K562 (cell line): ENCODE results near the gene AUNIP. TPM values are rescaled to one million over a fixed set of nuclear protein-coding genes. Genes with fewer than 3 reads are reported as not detected.

Source experiments
- ATAC-seq: fragments of 200-7000 bp; cut with Tn5 transposase; 3 replicates; pipeline ENCODE4 v1.9.1; 2020; ENCODE audit warnings: moderate library complexity
- BruUV-seq: library from RNA; stranded (reverse); fragments of 400-500 nt; replicated peaks from 2 replicates; lab custom pipeline; 2021; lab: Mats Ljungman, UMichigan
- CTCF ChIA-PET: fragments of 300-600 bp; formaldehyde crosslinking; extraction: SDS; loops from one replicate; lab custom pipeline; 2021; ENCODE audit warnings: low intra/inter-chr PET ratio; lab: Yijun Ruan, JAX
- POLR2A ChIA-PET: fragments of 300-600, 350-650 bp; sonication (Branson Sonifier 250); formaldehyde crosslinking; extraction: SDS; loops from one replicate; lab custom pipeline; 2021; ENCODE audit warnings: antibody characterized with exemption, inconsistent platforms; lab: Yijun Ruan, JAX
- DNase-seq, 4 experiments: peaks; one replicate each; pipeline versions ENCODE4 v3.0.0 to v3.0.0-alpha.2; 2011 to 2018; ENCODE audit warnings: low spot score in 3 of 4, mixed read lengths in 3 of 4; ENCODE audit errors: extremely low read depth in 1 of 4
- FAIRE-seq: peaks from 2 replicates; lab custom pipeline; 2011; peaks lifted over from hg19 to GRCh38; lab: Jason Lieb, UNC
- H2AFZ ChIP-seq: 2 replicates; pipeline ENCODE4 v1.6.0; 2011; ENCODE audit warnings: low read depth, low read length, control low read depth, inconsistent platforms
- H3K27ac ChIP-seq: fragments of 200-600 bp; 3 replicates; pipeline ENCODE4 v1.8.0; 2011; ENCODE audit warnings: low read depth, mild to moderate bottlenecking, control low read depth, inconsistent platforms, low read length, moderate library complexity, mixed read lengths; ENCODE audit errors: extremely low read depth
- H3K27me3 ChIP-seq, 2 experiments: fragments of 300-600 bp in 1 of 2; 2 replicates in 1 of 2; 3 replicates in 1 of 2; pipeline versions ENCODE4 v1.6.0 to v1.8.0; 2011; ENCODE audit warnings: inconsistent platforms in 2 of 2, low read length in 2 of 2, mild to moderate bottlenecking in 1 of 2, mixed read lengths in 1 of 2, moderate library complexity in 1 of 2; ENCODE audit not compliant: control insufficient read depth in 2 of 2, insufficient read depth in 2 of 2
- H3K36me3 ChIP-seq: fragments of 300-600 bp; 3 replicates; pipeline ENCODE4 v1.8.0; 2011; ENCODE audit warnings: mild to moderate bottlenecking, low read length, inconsistent platforms; ENCODE audit not compliant: control insufficient read depth, insufficient read depth
- H3K4me1 ChIP-seq, 2 experiments: fragments of 200-600 bp in 1 of 2; replicated peaks in 1 of 2; 2 replicates in 1 of 2; 3 replicates in 1 of 2; pipeline versions ENCODE4 v1.5.1 to v1.8.0; 2011; ENCODE audit warnings: inconsistent platforms in 2 of 2, low read length in 2 of 2, mild to moderate bottlenecking in 1 of 2, mixed read lengths in 1 of 2, moderate library complexity in 1 of 2; ENCODE audit not compliant: control insufficient read depth in 2 of 2, insufficient read depth in 2 of 2
- H3K4me2 ChIP-seq: 2 replicates; pipeline ENCODE4 v1.6.1; 2011; ENCODE audit warnings: low read length, control low read depth, inconsistent platforms, mixed read lengths; ENCODE audit not compliant: insufficient read depth
- H3K4me3 ChIP-seq: fragments of 200-600 bp; sonication (generic), shearing (Covaris generic); 2 replicates; pipeline ENCODE4 v1.5.1; 2016; ENCODE audit warnings: control low read depth, inconsistent platforms
- H3K79me2 ChIP-seq: fragments of 200-600 bp; 3 replicates; pipeline ENCODE4 v1.8.0; 2011; ENCODE audit warnings: low read length, inconsistent platforms; ENCODE audit not compliant: control insufficient read depth, insufficient read depth
- H3K9ac ChIP-seq, 2 experiments: 2 replicates each; pipeline versions ENCODE4 v1.6.0 to v1.6.1; 2011; ENCODE audit warnings: low read depth in 2 of 2, low read length in 2 of 2, control low read depth in 1 of 2, inconsistent platforms in 1 of 2, mild to moderate bottlenecking in 1 of 2, mixed read lengths in 1 of 2; ENCODE audit not compliant: insufficient read depth in 1 of 2
- H3K9me1 ChIP-seq: one replicate; pipeline ENCODE4 v1.6.0; 2011; ENCODE audit warnings: inconsistent platforms, mild to moderate bottlenecking, low read length, moderate library complexity; ENCODE audit not compliant: control insufficient read depth, insufficient read depth
- H3K9me3 ChIP-seq: replicated peaks from 2 replicates; pipeline ENCODE4 v1.5.1; 2011; ENCODE audit warnings: low read depth, low read length, inconsistent platforms; ENCODE audit not compliant: control insufficient read depth, insufficient read depth
- H4K20me1 ChIP-seq: replicated peaks from 2 replicates; pipeline ENCODE4 v1.6.1; 2011; ENCODE audit warnings: low read length, inconsistent platforms, mixed read lengths; ENCODE audit not compliant: control insufficient read depth, insufficient read depth
- DIDO1 ChIP-seq: fragments of 450-650 bp; IDR thresholded peaks from 2 replicates; pipeline ENCODE4 v1.6.1; 2016; ENCODE audit warnings: low read depth, missing biosample characterization, missing genetic modification characterization
- RAD21 ChIP-seq, 2 experiments: fragments of 250-450 bp in 1 of 2; fragments of 450-650 bp in 1 of 2; sonication (Bioruptor Pico) in 1 of 2; formaldehyde crosslinking in 1 of 2; IDR thresholded peaks in 1 of 2; conservative IDR thresholded peaks in 1 of 2; 2 replicates each; pipeline versions ENCODE4 v1.4.0 to v1.8.0; 2020 to 2022; ENCODE audit warnings: mild to moderate bottlenecking in 2 of 2, moderate library complexity in 1 of 2
- SMC3 ChIP-seq: conservative IDR thresholded peaks from 2 replicates; pipeline ENCODE4 v1.6.1; 2011; ENCODE audit warnings: low read depth, low read length, improper control_type of control experiment; ENCODE audit not compliant: insufficient read depth
- TBP ChIP-seq: optimal IDR thresholded peaks from 2 replicates; pipeline ENCODE3; 2011; ENCODE audit warnings: low read depth, low read length, improper control_type of control experiment
- U2AF2 ChIP-seq: fragments of 200-400 bp; formaldehyde crosslinking; optimal IDR thresholded peaks from 2 replicates; pipeline ENCODE3; 2017; ENCODE audit warnings: low read depth, mild to moderate bottlenecking, low read length
- WGBS: fragments of 100-300 bp; shearing (Covaris generic); methylation state at CpG from one replicate; pipeline ENCODE4 v1.1.6; 2016; ENCODE audit warnings: low coverage, mixed read lengths; ENCODE audit not compliant: insufficient coverage; ENCODE audit errors: missing lambda C conversion rate; 5-methylcytosine and 5-hydroxymethylcytosine counted together
- in situ Hi-C: fragments of 300-500 bp; cut with MboI; formaldehyde crosslinking; loops from 4 replicates; pipeline ENCODE4 v1.15.0; 2018; ENCODE audit warnings: inconsistent platforms, mixed read lengths
- intact Hi-C: fragments of 100-400 bp; cut with micrococcal nuclease; formaldehyde crosslinking; loops from 2 replicates; pipeline ENCODE4 v1.14.2; 2022
- polyA plus RNA-seq, 8 experiments: library from polyadenylated mRNA; depleted of rRNA in 4 of 8; stranded (reverse) in 5 of 8; unstranded in 3 of 8; fragments of >200 nt; fragmentation: Nextera tagmentation in 2 of 8; fragmentation: Illumina TruSeq in 1 of 8; extraction: Ambion mirVana in 2 of 8; extraction: Trizol in 1 of 8; gene quantifications; 2 replicates each; pipeline versions ENCODE4 v1.2.1 to v1.2.3, GENCODE V29; 2011 to 2014; ENCODE audit warnings: inconsistent platforms in 1 of 8, missing spikeins in 1 of 8
- total RNA-seq, 7 experiments: library from RNA; depleted of rRNA in 6 of 7; stranded (reverse); fragments of >200 nt in 6 of 7; fragmentation: Illumina TruSeq in 2 of 7; extraction: Trizol in 2 of 7; gene quantifications; 2 replicates each; pipeline versions ENCODE4 v1.2.1 to v1.2.3, GENCODE V29; 2011 to 2021; ENCODE audit warnings: low replicate concordance in 1 of 7
- TF ChIP-seq, protein P1 (sequence below), 3 experiments: IDR thresholded peaks in 2 of 3; conservative IDR thresholded peaks in 1 of 3; 2 replicates each; pipeline ENCODE4 v1.5.1; 2011 to 2012; ENCODE audit warnings: low read length in 3 of 3, mild to moderate bottlenecking in 3 of 3, control low read depth in 2 of 3, improper control_type of control experiment in 1 of 3, inconsistent platforms in 1 of 3, low read depth in 1 of 3, mixed read lengths in 1 of 3, moderate library complexity in 1 of 3; ENCODE audit not compliant: insufficient read depth in 2 of 3
- TF ChIP-seq, protein P2 (sequence below), 2 experiments: fragments of 450-650 bp; formaldehyde crosslinking in 1 of 2; IDR thresholded peaks; 2 replicates each; pipeline versions ENCODE4 v1.4.0 to v1.6.1; 2014 to 2020; ENCODE audit warnings: mild to moderate bottlenecking in 2 of 2, borderline replicate concordance in 1 of 2, low read depth in 1 of 2

The AUNIP gene
- total and polyA plus RNA-seq, 9 of the 15 experiments (the other 6 are each of a cell fraction or from before 2014, with no cell fraction given), result 12.1 to 53.8 (median 47.1) TPM

DNA sequence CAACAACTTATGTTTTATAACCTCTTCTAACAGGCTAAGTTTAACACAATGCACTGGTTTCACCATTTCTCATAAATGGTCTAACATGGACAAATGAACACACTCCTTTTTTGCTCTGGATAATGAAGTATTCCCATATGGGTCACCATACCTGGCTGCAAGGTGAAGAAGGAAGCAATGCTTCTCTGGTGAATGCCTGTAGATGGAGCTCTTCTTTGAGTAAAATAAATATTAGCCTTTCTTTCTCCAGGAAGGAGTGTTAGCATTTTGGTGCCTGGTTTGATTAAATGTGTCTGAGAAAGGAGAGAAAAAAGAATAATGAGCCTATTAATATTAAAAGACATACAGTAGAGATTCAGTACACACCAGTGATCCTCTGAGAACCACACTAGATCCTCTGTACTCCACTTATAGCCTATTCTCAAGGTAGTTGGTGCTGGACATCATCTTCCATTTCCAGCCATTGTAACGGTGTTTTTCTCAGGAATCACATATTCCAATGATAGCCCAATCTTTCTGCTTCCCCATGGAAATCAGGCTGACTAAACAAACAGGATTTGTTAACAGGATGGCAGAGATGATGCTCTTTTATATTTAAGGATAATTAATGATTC lies 21.9 kb downstream of the AUNIP start:
- 89% methylated on average over 1 of the region's 1 CpG for WGBS
- ChIA-PET POLR2A (interaction anchor here (0.7 to 1.2 kb wide), 3 partner anchors 9 to 310 kb away, joined by 3 to 6 read pairs (median 6); no protein-coding TSS in a partner anchor), CTCF (interaction anchor here (0.9 to 1.6 kb wide), 5 partner anchors 52 to 192 kb away, joined by 3 to 7 read pairs (median 6); no protein-coding TSS in a partner anchor)
- Histone ChIP-seq H3K4me3 (no peak overlapping the region), H3K9ac (no peak overlapping the region), H3K27me3 (no peaks in the 10 kb centered on the region), H3K4me2 (no peak overlapping the region), H3K27ac (no peak overlapping the region), H4K20me1 (peaks cover 10% of the 10 kb centered on the region; the same call in 1 of the 2 replicates), H3K9me1 (no peaks in the 10 kb centered on the region), H3K9me3 (no peaks in the 10 kb centered on the region), H3K79me2 (peaks cover 82% of the 10 kb centered on the region), H3K4me1 (peaks cover 9 to 10% of the 10 kb centered on the region in 2 experiments; a peak in 4 of 5 replicates), H3K36me3 (peaks cover 65% of the 10 kb centered on the region), H2AFZ (no peak overlapping the region)
- intact Hi-C loops, result loop anchor here (2.0 kb wide), 1 partner anchor 57 kb away; no protein-coding TSS in a partner anchor
- BruUV-seq, result no TSS peak
- FAIRE-seq (peak; percentile 23), ATAC-seq (peak; percentile 67), DNase-seq (no peak)
- in situ Hi-C loops, result no loop called here
- TF ChIP-seq SMC3 (0 out of 2 replicates have a peak, but pooled peaks have one; percentile 23), RAD21 (CRISPR knock-in tag; conservative IDR thresholded peaks at IDR 0.05 in 1 of 2, IDR thresholded peaks at IDR 0.05 in 1 of 2) (peak; percentile 31 to 66; a peak in 3 of 4 replicates), TBP (no peak), U2AF2 (no peak), DIDO1 (tag) (no peak)
- TF ChIP-seq, protein P1, sequence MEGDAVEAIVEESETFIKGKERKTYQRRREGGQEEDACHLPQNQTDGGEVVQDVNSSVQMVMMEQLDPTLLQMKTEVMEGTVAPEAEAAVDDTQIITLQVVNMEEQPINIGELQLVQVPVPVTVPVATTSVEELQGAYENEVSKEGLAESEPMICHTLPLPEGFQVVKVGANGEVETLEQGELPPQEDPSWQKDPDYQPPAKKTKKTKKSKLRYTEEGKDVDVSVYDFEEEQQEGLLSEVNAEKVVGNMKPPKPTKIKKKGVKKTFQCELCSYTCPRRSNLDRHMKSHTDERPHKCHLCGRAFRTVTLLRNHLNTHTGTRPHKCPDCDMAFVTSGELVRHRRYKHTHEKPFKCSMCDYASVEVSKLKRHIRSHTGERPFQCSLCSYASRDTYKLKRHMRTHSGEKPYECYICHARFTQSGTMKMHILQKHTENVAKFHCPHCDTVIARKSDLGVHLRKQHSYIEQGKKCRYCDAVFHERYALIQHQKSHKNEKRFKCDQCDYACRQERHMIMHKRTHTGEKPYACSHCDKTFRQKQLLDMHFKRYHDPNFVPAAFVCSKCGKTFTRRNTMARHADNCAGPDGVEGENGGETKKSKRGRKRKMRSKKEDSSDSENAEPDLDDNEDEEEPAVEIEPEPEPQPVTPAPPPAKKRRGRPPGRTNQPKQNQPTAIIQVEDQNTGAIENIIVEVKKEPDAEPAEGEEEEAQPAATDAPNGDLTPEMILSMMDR (IDR thresholded peaks at IDR 0.05 in 2 of 3, conservative IDR thresholded peaks at IDR 0.05 in 1 of 3; ENCODE audit: insufficient read depth in 2 of 3, low read depth in 1 of 3, low read length in 3 of 3), result peak; percentile 31 to 62 (median 51); a peak in 4 of 6 replicates
- TF ChIP-seq, protein P2, sequence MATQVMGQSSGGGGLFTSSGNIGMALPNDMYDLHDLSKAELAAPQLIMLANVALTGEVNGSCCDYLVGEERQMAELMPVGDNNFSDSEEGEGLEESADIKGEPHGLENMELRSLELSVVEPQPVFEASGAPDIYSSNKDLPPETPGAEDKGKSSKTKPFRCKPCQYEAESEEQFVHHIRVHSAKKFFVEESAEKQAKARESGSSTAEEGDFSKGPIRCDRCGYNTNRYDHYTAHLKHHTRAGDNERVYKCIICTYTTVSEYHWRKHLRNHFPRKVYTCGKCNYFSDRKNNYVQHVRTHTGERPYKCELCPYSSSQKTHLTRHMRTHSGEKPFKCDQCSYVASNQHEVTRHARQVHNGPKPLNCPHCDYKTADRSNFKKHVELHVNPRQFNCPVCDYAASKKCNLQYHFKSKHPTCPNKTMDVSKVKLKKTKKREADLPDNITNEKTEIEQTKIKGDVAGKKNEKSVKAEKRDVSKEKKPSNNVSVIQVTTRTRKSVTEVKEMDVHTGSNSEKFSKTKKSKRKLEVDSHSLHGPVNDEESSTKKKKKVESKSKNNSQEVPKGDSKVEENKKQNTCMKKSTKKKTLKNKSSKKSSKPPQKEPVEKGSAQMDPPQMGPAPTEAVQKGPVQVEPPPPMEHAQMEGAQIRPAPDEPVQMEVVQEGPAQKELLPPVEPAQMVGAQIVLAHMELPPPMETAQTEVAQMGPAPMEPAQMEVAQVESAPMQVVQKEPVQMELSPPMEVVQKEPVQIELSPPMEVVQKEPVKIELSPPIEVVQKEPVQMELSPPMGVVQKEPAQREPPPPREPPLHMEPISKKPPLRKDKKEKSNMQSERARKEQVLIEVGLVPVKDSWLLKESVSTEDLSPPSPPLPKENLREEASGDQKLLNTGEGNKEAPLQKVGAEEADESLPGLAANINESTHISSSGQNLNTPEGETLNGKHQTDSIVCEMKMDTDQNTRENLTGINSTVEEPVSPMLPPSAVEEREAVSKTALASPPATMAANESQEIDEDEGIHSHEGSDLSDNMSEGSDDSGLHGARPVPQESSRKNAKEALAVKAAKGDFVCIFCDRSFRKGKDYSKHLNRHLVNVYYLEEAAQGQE (IDR thresholded peaks at IDR 0.05; ENCODE audit: borderline replicate concordance), result peak; percentile 40; the same call in 1 of the 2 replicates
- TF ChIP-seq, protein P2 (CRISPR knock-in tag; IDR thresholded peaks at IDR 0.05; ENCODE audit: low read depth), result no peak
